H1 (cell line): Measurements from ENCODE around the gene ALDH3A1. TPM values are rescaled to one million over a fixed set of nuclear protein-coding genes. Genes with fewer than 3 reads are reported as not detected.
A peak's percentile ranks its signal among the peaks of the same experiment; 100 is the strongest.

Experiments
- CTCF ChIA-PET: fragments of 300-600 bp; sonication (Branson Sonifier 250); formaldehyde crosslinking; loops from one replicate; lab custom pipeline; 2021; ENCODE audit not compliant: partially characterized antibody; lab: Charles Lee
- POLR2A ChIA-PET: fragments of 300-600 bp; sonication (Branson Sonifier 250); formaldehyde crosslinking; loops from one replicate; lab custom pipeline; 2021; ENCODE audit warnings: inconsistent platforms; ENCODE audit not compliant: partially characterized antibody; lab: Charles Lee
- DNase-seq, 2 experiments: peaks; one replicate each; pipeline versions ENCODE4 v3.0.0 to v3.0.0-alpha.2; 2010 to 2022; ENCODE audit warnings: low spot score in 2 of 2, low read depth in 1 of 2, mixed read lengths in 1 of 2
- FAIRE-seq: peaks from 2 replicates; lab custom pipeline; 2011; peaks lifted over from hg19 to GRCh38; lab: Jason Lieb, UNC
- H2AFZ ChIP-seq: 2 replicates; pipeline ENCODE4 v1.8.1; 2012; ENCODE audit warnings: low read length, inconsistent platforms
- H2AK5ac ChIP-seq: 2 replicates; pipeline ENCODE4 v1.6.1; 2013; ENCODE audit warnings: low read depth, low read length
- H2BK120ac ChIP-seq: replicated peaks from 2 replicates; pipeline ENCODE3; 2013; ENCODE audit warnings: low read depth, low read length, inconsistent platforms
- H2BK12ac ChIP-seq: 2 replicates; pipeline ENCODE4 v1.6.1; 2013; ENCODE audit warnings: low read depth, low read length
- H2BK15ac ChIP-seq: 2 replicates; pipeline ENCODE4 v1.6.1; 2013; ENCODE audit warnings: low read length
- H2BK20ac ChIP-seq: 2 replicates; pipeline ENCODE4 v1.6.1; 2013; ENCODE audit warnings: low read length
- H2BK5ac ChIP-seq: 2 replicates; pipeline ENCODE4 v1.6.1; 2013; ENCODE audit warnings: low read depth, low read length
- H3K14ac ChIP-seq: 2 replicates; pipeline ENCODE4 v1.6.1; 2013; ENCODE audit warnings: inconsistent platforms; ENCODE audit not compliant: insufficient read length
- H3K18ac ChIP-seq: 2 replicates; pipeline ENCODE4 v1.6.1; 2013; ENCODE audit warnings: low read length; ENCODE audit errors: extremely low read depth
- H3K23ac ChIP-seq: 2 replicates; pipeline ENCODE4 v1.6.1; 2013; ENCODE audit warnings: inconsistent platforms; ENCODE audit not compliant: insufficient read length
- H3K23me2 ChIP-seq: 2 replicates; pipeline ENCODE4 v1.6.1; 2013; ENCODE audit warnings: low read depth, low read length
- H3K27ac ChIP-seq: 2 replicates; pipeline ENCODE4 v1.6.1; 2011; ENCODE audit warnings: low read depth, low read length, inconsistent platforms
- H3K27me3 ChIP-seq, 4 experiments: replicated peaks in 1 of 4; 1 replicate in 1 of 4; 2 replicates in 3 of 4; pipeline versions ENCODE4 v1.6.1 to v1.8.1; 2011 to 2013; ENCODE audit warnings: low read length in 3 of 4, mild to moderate bottlenecking in 3 of 4, inconsistent platforms in 2 of 4, mixed read lengths in 2 of 4, moderate library complexity in 1 of 4; ENCODE audit not compliant: control insufficient read depth in 3 of 4, insufficient read depth in 3 of 4; ENCODE audit errors: extremely low read depth in 1 of 4
- H3K36me3 ChIP-seq, 4 experiments: 2 replicates each; pipeline versions ENCODE4 v1.6.1 to v1.8.1; 2011 to 2013; ENCODE audit warnings: mild to moderate bottlenecking in 4 of 4, low read length in 3 of 4, moderate library complexity in 2 of 4, control low read depth in 1 of 4, inconsistent platforms in 1 of 4; ENCODE audit not compliant: insufficient read depth in 4 of 4, control insufficient read depth in 2 of 4
- H3K4ac ChIP-seq: replicated peaks from 2 replicates; pipeline ENCODE3; 2013; ENCODE audit warnings: low read length, low read depth, mixed read lengths, inconsistent platforms; ENCODE audit not compliant: insufficient read length
- H3K4me1 ChIP-seq, 4 experiments: replicated peaks in 1 of 4; 1 replicate in 1 of 4; 2 replicates in 3 of 4; pipeline versions ENCODE4 v1.6.1 to v1.8.1; 2011 to 2013; ENCODE audit warnings: low read length in 3 of 4, inconsistent platforms in 2 of 4, mixed read lengths in 1 of 4; ENCODE audit not compliant: insufficient read depth in 4 of 4, control insufficient read depth in 3 of 4
- H3K4me2 ChIP-seq, 2 experiments: 2 replicates each; pipeline versions ENCODE4 v1.6.1 to v1.8.1; 2011 to 2013; ENCODE audit warnings: low read depth in 2 of 2, low read length in 2 of 2, control low read depth in 1 of 2, inconsistent platforms in 1 of 2, mild to moderate bottlenecking in 1 of 2; ENCODE audit not compliant: insufficient read depth in 1 of 2
- H3K4me3 ChIP-seq, 4 experiments: fragments of 200-600, 300-600 bp in 1 of 4; sonication (generic), shearing (Covaris generic), sonication (Bioruptor Twin) in 1 of 4; 2 replicates each; pipeline versions ENCODE4 v1.5.1 to v1.8.1; 2011 to 2016; ENCODE audit warnings: low read length in 4 of 4, low read depth in 3 of 4, control low read depth in 2 of 4, inconsistent platforms in 2 of 4, mild to moderate bottlenecking in 2 of 4, mixed read lengths in 1 of 4, moderate library complexity in 1 of 4; ENCODE audit not compliant: insufficient read depth in 2 of 4; ENCODE audit errors: extremely low read depth in 1 of 4
- H3K56ac ChIP-seq: replicated peaks from 2 replicates; pipeline ENCODE3; 2013; ENCODE audit warnings: low read depth, mild to moderate bottlenecking, mixed read lengths, low read length, inconsistent platforms; ENCODE audit not compliant: insufficient read length
- H3K79me1 ChIP-seq: 2 replicates; pipeline ENCODE4 v1.6.1; 2013; ENCODE audit warnings: low read depth, low read length, control low read depth
- H3K79me2 ChIP-seq, 2 experiments: 2 replicates each; pipeline versions ENCODE4 v1.6.1 to v1.8.1; 2012 to 2013; ENCODE audit warnings: low read length in 2 of 2, mild to moderate bottlenecking in 2 of 2, inconsistent platforms in 1 of 2; ENCODE audit not compliant: insufficient read depth in 2 of 2, control insufficient read depth in 1 of 2
- H3K9ac ChIP-seq, 4 experiments: replicated peaks in 1 of 4; 1 replicate in 1 of 4; 2 replicates in 3 of 4; pipeline versions ENCODE4 v1.6.1 to v1.8.1; 2011 to 2013; ENCODE audit warnings: low read depth in 3 of 4, low read length in 3 of 4, control low read depth in 2 of 4, mild to moderate bottlenecking in 2 of 4, moderate library complexity in 2 of 4, inconsistent platforms in 1 of 4; ENCODE audit errors: extremely low read depth in 1 of 4
- H3K9me3 ChIP-seq, 2 experiments: 2 replicates each; pipeline versions ENCODE4 v1.6.1 to v1.8.1; 2012 to 2013; ENCODE audit warnings: mild to moderate bottlenecking in 2 of 2, moderate library complexity in 2 of 2, control low read depth in 1 of 2, inconsistent platforms in 1 of 2, low read depth in 1 of 2, low read length in 1 of 2, mixed read lengths in 1 of 2; ENCODE audit not compliant: insufficient read depth in 2 of 2
- H4K20me1 ChIP-seq, 2 experiments: replicated peaks in 1 of 2; 2 replicates each; pipeline versions ENCODE3 to v1.8.1; 2011 to 2013; ENCODE audit warnings: inconsistent platforms in 2 of 2, low read length in 2 of 2, mild to moderate bottlenecking in 1 of 2; ENCODE audit not compliant: insufficient read depth in 2 of 2, control insufficient read depth in 1 of 2
- H4K5ac ChIP-seq: 2 replicates; pipeline ENCODE4 v1.6.1; 2013; ENCODE audit warnings: low read length, low read depth, mixed read lengths, inconsistent platforms; ENCODE audit not compliant: insufficient read length
- H4K8ac ChIP-seq: 2 replicates; pipeline ENCODE4 v1.8.0; 2013; ENCODE audit warnings: mild to moderate bottlenecking, moderate library complexity, low read length, inconsistent platforms; ENCODE audit not compliant: insufficient read depth; ENCODE audit errors: extremely low read depth
- H4K91ac ChIP-seq: replicated peaks from 2 replicates; pipeline ENCODE3; 2013; ENCODE audit warnings: low read length, mixed read lengths, inconsistent platforms; ENCODE audit not compliant: insufficient read length
- BRCA1 ChIP-seq: IDR thresholded peaks from 2 replicates; pipeline ENCODE4 v1.6.1; 2012; ENCODE audit warnings: low read depth, low read length, improper control_type of control experiment
- CBX8 ChIP-seq: fragments of 300-800, 300-1000 bp; sonication (generic); IDR thresholded peaks from 2 replicates; pipeline ENCODE4 v1.7.1; 2016; ENCODE audit warnings: low read depth, low read length, borderline replicate concordance
- POLR2A ChIP-seq, 2 experiments: IDR thresholded peaks; 1 replicate in 1 of 2; 2 replicates in 1 of 2; pipeline ENCODE4 v1.6.1; 2011; ENCODE audit warnings: low read depth in 2 of 2, low read length in 2 of 2, mild to moderate bottlenecking in 2 of 2; ENCODE audit errors: control extremely low read depth in 1 of 2
- POU5F1 ChIP-seq: IDR thresholded peaks from 2 replicates; pipeline ENCODE4 v1.6.1; 2011; ENCODE audit warnings: low read depth, mild to moderate bottlenecking, low read length, moderate library complexity
- SAP30 ChIP-seq: fragments of 300-600 bp; sonication (generic); IDR thresholded peaks from 2 replicates; pipeline ENCODE4 v1.7.1; 2012; ENCODE audit warnings: low read length, moderate library complexity, mild to moderate bottlenecking, inconsistent platforms; ENCODE audit not compliant: insufficient read depth, insufficient replicate concordance
- SIN3A ChIP-seq, 2 experiments: IDR thresholded peaks in 1 of 2; conservative IDR thresholded peaks in 1 of 2; 2 replicates each; pipeline ENCODE4 v1.6.1; 2011 to 2012; ENCODE audit warnings: low read length in 2 of 2, improper control_type of control experiment in 1 of 2, low read depth in 1 of 2, mild to moderate bottlenecking in 1 of 2
- SP4 ChIP-seq: IDR thresholded peaks from 2 replicates; pipeline ENCODE4 v1.6.1; 2012; ENCODE audit warnings: low read length, inconsistent platforms
- TCF12 ChIP-seq: IDR thresholded peaks from 2 replicates; pipeline ENCODE4 v1.6.1; 2011; ENCODE audit warnings: low read depth, mild to moderate bottlenecking, low read length
- TEAD4 ChIP-seq: IDR thresholded peaks from 2 replicates; pipeline ENCODE4 v1.6.1; 2012; ENCODE audit warnings: low read depth, low read length, inconsistent platforms, mixed read lengths
- WGBS, 2 experiments: shearing (Covaris generic) in 1 of 2; methylation state at CpG; one replicate each; pipeline versions ENCODE4 v1.1.6 to v1.1.7; 2013 to 2015; ENCODE audit warnings: low lambda C conversion rate in 2 of 2, mixed read lengths in 2 of 2, inconsistent platforms in 1 of 2, low coverage in 1 of 2, missing lambda C conversion rate in 1 of 2; ENCODE audit not compliant: insufficient replicate concordance in 2 of 2, insufficient coverage in 1 of 2, insufficient read length in 1 of 2; ENCODE audit errors: extremely low coverage in 1 of 2, missing lambda C conversion rate in 1 of 2; 5-methylcytosine and 5-hydroxymethylcytosine counted together
- polyA plus RNA-seq, 7 experiments: library from polyadenylated mRNA; depleted of rRNA in 3 of 7; stranded (reverse) in 5 of 7; unstranded in 2 of 7; fragments of >200 nt in 5 of 7; fragments of 200-250 nt in 2 of 7; gene quantifications; 1 replicate in 5 of 7; 2 replicates in 1 of 7; 4 replicates in 1 of 7; pipeline versions ENCODE4 v1.2.1 to v1.2.3, GENCODE V29; 2011 to 2013; ENCODE audit warnings: missing spikeins in 2 of 7, mixed read lengths in 2 of 7
- total RNA-seq: library from RNA; stranded (reverse); fragmentation: NEBNext Ultra II Directional; extraction: Animal tissue kit (Norgen Biotek cat#: 25700); gene quantifications from 2 replicates; pipeline ENCODE4 v1.2.1, GENCODE V29; 2021

ALDH3A1 gene
- total and polyA plus RNA-seq, 2 of the 8 experiments (the other 6 are each of a cell fraction or from before 2014, with no cell fraction given), result 0.37 to 1.4 TPM

GRCh38 chr17:19713901-19714361 is 34.2 kb downstream of the ALDH3A1 start:
- H2AFZ ChIP-seq, result no peak overlapping the region
- peak overlapping the region; percentile 42 for H4K8ac ChIP-seq
- H4K5ac ChIP-seq, result no peak overlapping the region
- no peak overlapping the region for H3K14ac ChIP-seq
- H4K20me1 ChIP-seq, result no peaks in the 10 kb centered on the region
- H3K9ac ChIP-seq, result no peak overlapping the region
- ChIA-PET CTCF (interaction anchor here (0.8 to 8.7 kb wide), 11 partner anchors 8 to 201 kb away, joined by 3 to 56 read pairs (median 3); partner anchors contain the start of gene ALDH3A2), POLR2A (no interaction called here)
- H3K23ac ChIP-seq, result no peak overlapping the region
- no peak overlapping the region for H2BK20ac ChIP-seq
- H3K36me3 ChIP-seq, result no peaks in the 10 kb centered on the region
- no peak overlapping the region for H3K56ac ChIP-seq
- H2BK5ac ChIP-seq, result no peak overlapping the region
- H2AK5ac ChIP-seq, result no peak overlapping the region
- no peak overlapping the region for H3K4me3 ChIP-seq
- H3K4me2 ChIP-seq, result no peak overlapping the region
- no peak overlapping the region; the same call in 1 of the 2 replicates for H3K18ac ChIP-seq
- no peak overlapping the region for H2BK12ac ChIP-seq
- WGBS, 2 experiments, result 96% methylated on average over 22 of the region's 28 CpGs; no CpG with 5 or more reads in 1 of the 2 experiments
- no peaks in the 10 kb centered on the region for H3K79me1 ChIP-seq
- H2BK120ac ChIP-seq, result no peak overlapping the region
- no peak for DNase-seq
- no peak overlapping the region for H2BK15ac ChIP-seq
- H3K9me3 ChIP-seq, result no peaks in the 10 kb centered on the region
- TF ChIP-seq CBX8, result no peak
- no peak for TF ChIP-seq SP4
- no peak for TF ChIP-seq SAP30
- no peak for TF ChIP-seq SIN3A (conservative IDR thresholded peaks at IDR 0.05 in 1 of 2, IDR thresholded peaks at IDR 0.05 in 1 of 2; ENCODE audit: low read depth in 1 of 2, low read length in 2 of 2)
- TF ChIP-seq POU5F1, result no peak
- TF ChIP-seq TCF12, result no peak
- no peak for TF ChIP-seq TEAD4
- no peak for TF ChIP-seq POLR2A (IDR thresholded peaks at IDR 0.05; ENCODE audit: control extremely low read depth in 1 of 2, low read depth in 2 of 2, low read length in 2 of 2)
- no peak for TF ChIP-seq BRCA1
- H3K4me1 ChIP-seq, result peaks cover 0 to 8% (median 0%) of the 10 kb centered on the region in 4 experiments; a peak in 2 of 7 replicates
- no peak overlapping the region for H3K27ac ChIP-seq
- H3K27me3 ChIP-seq, result no peaks in the 10 kb centered on the region
- H3K4ac ChIP-seq, result no peak overlapping the region
- H3K79me2 ChIP-seq, result no peaks in the 10 kb centered on the region
- no peak overlapping the region for H4K91ac ChIP-seq
- no peak for FAIRE-seq
- H3K23me2 ChIP-seq, result no peaks in the 10 kb centered on the region
